Muscle layer of colon (tissue), 2 donors: ENCODE results near the gene HOXA3.

Experiments
- H3K27ac ChIP-seq: one replicate; pipeline ENCODE4 v1.7.0; 2013; ENCODE audit warnings: low read depth, mild to moderate bottlenecking, low read length, moderate library complexity
- H3K27me3 ChIP-seq, 2 donors: one replicate each; pipeline ENCODE4 v1.7.0; 2013; ENCODE audit warnings: low read length in 2 of 2, mild to moderate bottlenecking in 2 of 2; ENCODE audit not compliant: insufficient read depth in 2 of 2, control insufficient read depth in 1 of 2
- H3K36me3 ChIP-seq: one replicate; pipeline ENCODE4 v1.7.0; 2013; ENCODE audit warnings: mild to moderate bottlenecking, low read length; ENCODE audit not compliant: insufficient read depth
- H3K4me1 ChIP-seq: one replicate; pipeline ENCODE4 v1.7.0; 2013; ENCODE audit warnings: mild to moderate bottlenecking, low read length; ENCODE audit not compliant: insufficient read depth
- H3K4me3 ChIP-seq, 2 donors: one replicate each; pipeline ENCODE4 v1.7.0; 2013; ENCODE audit warnings: low read length in 2 of 2, low read depth in 1 of 2, mild to moderate bottlenecking in 1 of 2, moderate library complexity in 1 of 2
- H3K9ac ChIP-seq: one replicate; pipeline ENCODE4 v1.7.0; 2013; ENCODE audit warnings: low read length
- H3K9me3 ChIP-seq: one replicate; pipeline ENCODE4 v1.7.0; 2013; ENCODE audit warnings: mild to moderate bottlenecking, low read length
- donor health status: abdominal sarcoma.
- donor health status: Adenocarcinoma of cecum.

The HOXA3 gene

GRCh38 chr7:27079234-27079975 is 73.0 kb downstream of the HOXA3 start:
- no peaks in the 10 kb centered on the region for H3K4me1 ChIP-seq
- H3K27me3 ChIP-seq, result no peaks in the 10 kb centered on the region
- no peaks in the 10 kb centered on the region for H3K36me3 ChIP-seq
- no peak overlapping the region for H3K4me3 ChIP-seq
- no peaks in the 10 kb centered on the region for H3K9me3 ChIP-seq
- H3K27ac ChIP-seq, result no peak overlapping the region
- no peak overlapping the region for H3K9ac ChIP-seq

- no peak overlapping the region for H3K4me3 ChIP-seq
Observed at GRCh38 chr7:27078616-27079233, 73.7 kb downstream of the HOXA3 start.

GRCh38 chr7:27073076-27073475 is 79.3 kb downstream of the HOXA3 start:
- H3K27ac ChIP-seq, result no peak overlapping the region
- no peaks in the 10 kb centered on the region for H3K36me3 ChIP-seq
- no peak overlapping the region for H3K4me3 ChIP-seq
- H3K9ac ChIP-seq, result no peak overlapping the region
- H3K9me3 ChIP-seq, result no peaks in the 10 kb centered on the region
- H3K27me3 ChIP-seq, result no peaks in the 10 kb centered on the region
- no peaks in the 10 kb centered on the region for H3K4me1 ChIP-seq

More at GRCh38 chr7:27078616-27079233, 73.7 kb downstream of the HOXA3 start:
- H3K9me3 ChIP-seq, result no peaks in the 10 kb centered on the region
- H3K4me1 ChIP-seq, result no peaks in the 10 kb centered on the region
- H3K27me3 ChIP-seq, result no peaks in the 10 kb centered on the region
- H3K9ac ChIP-seq, result no peak overlapping the region
- H3K36me3 ChIP-seq, result no peaks in the 10 kb centered on the region
- H3K27ac ChIP-seq, result no peak overlapping the region

- no peaks in the 10 kb centered on the region for H3K27me3 ChIP-seq
- H3K9me3 ChIP-seq, result no peaks in the 10 kb centered on the region
- no peaks in the 10 kb centered on the region for H3K4me1 ChIP-seq
Observed at GRCh38 chr7:27071622-27072390, 80.6 kb downstream of the HOXA3 start.

GRCh38 chr7:27068259-27068658 is 84.1 kb downstream of the HOXA3 start:
- H3K9me3 ChIP-seq, result no peaks in the 10 kb centered on the region

More at GRCh38 chr7:27071622-27072390, 80.6 kb downstream of the HOXA3 start:
- Histone ChIP-seq H3K9ac (no peak overlapping the region), H3K4me3 (no peak overlapping the region), H3K36me3 (no peaks in the 10 kb centered on the region), H3K27ac (no peak overlapping the region)

GRCh38 chr7:27066148-27066547 is 86.2 kb downstream of the HOXA3 start:
- Histone ChIP-seq H3K36me3 (no peaks in the 10 kb centered on the region), H3K27me3 (no peaks in the 10 kb centered on the region), H3K9me3 (no peaks in the 10 kb centered on the region), H3K4me3 (no peak overlapping the region), H3K27ac (no peak overlapping the region), H3K4me1 (no peaks in the 10 kb centered on the region), H3K9ac (no peak overlapping the region)

More at GRCh38 chr7:27068259-27068658, 84.1 kb downstream of the HOXA3 start:
- no peaks in the 10 kb centered on the region for H3K36me3 ChIP-seq
- H3K27ac ChIP-seq, result no peak overlapping the region
- no peaks in the 10 kb centered on the region for H3K27me3 ChIP-seq
- no peak overlapping the region for H3K9ac ChIP-seq
- H3K4me1 ChIP-seq, result no peaks in the 10 kb centered on the region
- H3K4me3 ChIP-seq, result no peak overlapping the region

GRCh38 chr7:27065709-27066108 is 86.7 kb downstream of the HOXA3 start:
- no peaks in the 10 kb centered on the region for H3K36me3 ChIP-seq
- H3K27ac ChIP-seq, result no peak overlapping the region
- no peaks in the 10 kb centered on the region for H3K27me3 ChIP-seq
- no peaks in the 10 kb centered on the region for H3K9me3 ChIP-seq
- H3K4me1 ChIP-seq, result no peaks in the 10 kb centered on the region
- no peak overlapping the region for H3K4me3 ChIP-seq
- no peak overlapping the region for H3K9ac ChIP-seq

GRCh38 chr7:27064661-27065060 is 87.7 kb downstream of the HOXA3 start:
- Histone ChIP-seq H3K4me1 (no peaks in the 10 kb centered on the region), H3K27ac (no peak overlapping the region), H3K4me3 (no peak overlapping the region), H3K36me3 (no peaks in the 10 kb centered on the region), H3K9ac (no peak overlapping the region), H3K27me3 (no peaks in the 10 kb centered on the region), H3K9me3 (no peaks in the 10 kb centered on the region)

GRCh38 chr7:27064159-27064558 is 88.2 kb downstream of the HOXA3 start:
- H3K27me3 ChIP-seq, result no peaks in the 10 kb centered on the region
- H3K4me3 ChIP-seq, result no peak overlapping the region
- H3K27ac ChIP-seq, result no peak overlapping the region

GRCh38 chr7:27062946-27063345 is 89.4 kb downstream of the HOXA3 start:
- H3K9ac ChIP-seq, result no peak overlapping the region
- H3K27ac ChIP-seq, result no peak overlapping the region
- no peaks in the 10 kb centered on the region for H3K36me3 ChIP-seq

More at GRCh38 chr7:27064159-27064558, 88.2 kb downstream of the HOXA3 start:
- no peaks in the 10 kb centered on the region for H3K4me1 ChIP-seq
- H3K9ac ChIP-seq, result no peak overlapping the region
- H3K9me3 ChIP-seq, result no peaks in the 10 kb centered on the region
- H3K36me3 ChIP-seq, result no peaks in the 10 kb centered on the region

More at GRCh38 chr7:27062946-27063345, 89.4 kb downstream of the HOXA3 start:
- no peaks in the 10 kb centered on the region for H3K9me3 ChIP-seq
- H3K27me3 ChIP-seq, result no peaks in the 10 kb centered on the region
- no peak overlapping the region for H3K4me3 ChIP-seq
- H3K4me1 ChIP-seq, result no peaks in the 10 kb centered on the region
